Esophagus muscularis mucosa (tissue), 4 donors: ENCODE measurements around the gene KRT38. TPM values are rescaled to one million over a fixed set of nuclear protein-coding genes. Genes with fewer than 3 reads are reported as not detected.

Source experiments
- DNase-seq: peaks from one replicate; pipeline ENCODE4 v3.0.0-alpha.2; 2017; ENCODE audit errors: extremely low spot score
- H3K27ac ChIP-seq, 4 donors: fragments of 200-600 bp; sonication (generic); replicated peaks in 1 of 4; 1 replicate in 3 of 4; 2 replicates in 1 of 4; pipeline ENCODE4 v1.5.1; 2016 to 2019; ENCODE audit warnings: mild to moderate bottlenecking in 1 of 4
- H3K27me3 ChIP-seq, 4 donors: fragments of 200-600 bp; sonication (generic); one replicate each; pipeline versions ENCODE4 v1.5.1 to v1.6.0; 2016 to 2019
- H3K36me3 ChIP-seq, 4 donors: fragments of 200-600 bp; sonication (generic); one replicate each; pipeline ENCODE4 v1.5.1; 2016 to 2019
- H3K4me1 ChIP-seq, 4 donors: fragments of 200-600 bp; sonication (generic); one replicate each; pipeline ENCODE4 v1.5.1; 2016 to 2019
- H3K4me3 ChIP-seq, 4 donors: fragments of 200-600 bp; sonication (generic); 1 replicate in 2 of 4; 2 replicates in 2 of 4; pipeline ENCODE4 v1.5.1; 2016 to 2019; ENCODE audit warnings: mild to moderate bottlenecking in 4 of 4, moderate library complexity in 1 of 4
- H3K9me3 ChIP-seq, 4 donors: fragments of 200-600 bp; sonication (generic); 1 replicate in 3 of 4; 2 replicates in 1 of 4; pipeline ENCODE4 v1.5.1; 2016 to 2019
- CTCF ChIP-seq, 3 experiments: fragments of 200-600 bp in 2 of 3; fragments of 450-650 bp in 1 of 3; sonication (generic) in 2 of 3; IDR thresholded peaks; one replicate each; pipeline ENCODE4 v1.5.1; 2017 to 2019; ENCODE audit warnings: antibody characterized with exemption in 3 of 3, mild to moderate bottlenecking in 2 of 3, moderate library complexity in 1 of 3
- EP300 ChIP-seq: sonication (generic); formaldehyde crosslinking; IDR thresholded peaks from one replicate; pipeline ENCODE4 v1.6.1; 2017; ENCODE audit warnings: antibody characterized with exemption
- POLR2A ChIP-seq: fragments of 450-650 bp; IDR thresholded peaks from one replicate; pipeline ENCODE4 v1.6.1; 2017; ENCODE audit warnings: antibody characterized with exemption, moderate library complexity, mild to moderate bottlenecking, low read depth
- POLR2AphosphoS5 ChIP-seq, 2 donors: sonication (generic); formaldehyde crosslinking; IDR thresholded peaks; one replicate each; pipeline ENCODE4 v1.6.1; 2017; ENCODE audit warnings: antibody characterized with exemption in 2 of 2
- WGBS: methylation state at CpG from one replicate; pipeline ENCODE4 v1.1.5; 2018; 5-methylcytosine and 5-hydroxymethylcytosine counted together
- intact Hi-C: fragments of 100-400 bp; cut with DNase I; formaldehyde crosslinking; loops from one replicate; pipeline ENCODE4 v1.15.1; 2023
- total RNA-seq, 4 donors: library from RNA; depleted of rRNA; stranded (reverse); fragments of >200 nt; gene quantifications; one replicate each; pipeline versions ENCODE4 v1.1.0 to v1.2.1, GENCODE V29; 2016

Gene KRT38
- total RNA-seq, 4 donors from 2014 or later, result not detected

GRCh38 chr17:41480581-41480980 is 39.8 kb upstream of the KRT38 start:
- Histone ChIP-seq H3K4me1 (no peaks in the 10 kb centered on the region), H3K9me3 (no peaks in the 10 kb centered on the region), H3K36me3 (no peaks in the 10 kb centered on the region), H3K27me3 (no peaks in the 10 kb centered on the region), H3K4me3 (no peak overlapping the region), H3K27ac (no peak overlapping the region)
- TF ChIP-seq POLR2A (no peak), EP300 (no peak), POLR2AphosphoS5 (IDR thresholded peaks at IDR 0.05) (no peak), CTCF (IDR thresholded peaks at IDR 0.05) (no peak)
- no peak for DNase-seq
- intact Hi-C loops, result no loop called here
- 94% methylated on average over 8 of the region's 10 CpGs for WGBS

GRCh38 chr17:41480136-41480535 is 39.4 kb upstream of the KRT38 start:
- TF ChIP-seq EP300 (no peak), POLR2AphosphoS5 (IDR thresholded peaks at IDR 0.05) (no peak), CTCF (IDR thresholded peaks at IDR 0.05) (no peak), POLR2A (no peak)
- no peaks in the 10 kb centered on the region for H3K27me3 ChIP-seq
- H3K27ac ChIP-seq, result no peak overlapping the region
- DNase-seq, result no peak
- no peaks in the 10 kb centered on the region for H3K9me3 ChIP-seq
- intact Hi-C loops, result no loop called here
- H3K4me3 ChIP-seq, result no peak overlapping the region
- 58% methylated on average over 1 of the region's 2 CpGs for WGBS
- H3K4me1 ChIP-seq, result no peaks in the 10 kb centered on the region
- H3K36me3 ChIP-seq, result no peaks in the 10 kb centered on the region

- H3K4me3 ChIP-seq, result no peak overlapping the region
- no peak overlapping the region for H3K27ac ChIP-seq
- H3K9me3 ChIP-seq, result no peaks in the 10 kb centered on the region
- intact Hi-C loops, result no loop called here
- no peak for TF ChIP-seq POLR2AphosphoS5 (IDR thresholded peaks at IDR 0.05)
- TF ChIP-seq EP300, result no peak
- no peak for TF ChIP-seq CTCF (IDR thresholded peaks at IDR 0.05)
- TF ChIP-seq POLR2A, result no peak
- 87% methylated on average over 3 of the region's 8 CpGs for WGBS
- H3K27me3 ChIP-seq, result no peaks in the 10 kb centered on the region
- no peaks in the 10 kb centered on the region for H3K4me1 ChIP-seq
- no peaks in the 10 kb centered on the region for H3K36me3 ChIP-seq
- DNase-seq, result no peak
Measured at GRCh38 chr17:41478237-41478636, 37.5 kb upstream of the KRT38 start.

GRCh38 chr17:41476866-41477815 is 36.4 kb upstream of the KRT38 start:
- no peak overlapping the region for H3K4me3 ChIP-seq
- H3K36me3 ChIP-seq, result no peaks in the 10 kb centered on the region
- no peaks in the 10 kb centered on the region for H3K4me1 ChIP-seq
- peaks cover 0 to under 1% (median 0%) of the 10 kb centered on the region in 4 donors for H3K9me3 ChIP-seq
- WGBS, result 91% methylated on average over 22 of the region's 22 CpGs
- DNase-seq, result no peak
- intact Hi-C loops, result no loop called here
- H3K27me3 ChIP-seq, result no peaks in the 10 kb centered on the region
- TF ChIP-seq POLR2AphosphoS5 (IDR thresholded peaks at IDR 0.05) (no peak), CTCF (IDR thresholded peaks at IDR 0.05) (no peak), EP300 (no peak), POLR2A (no peak)
- no peak overlapping the region for H3K27ac ChIP-seq
